BE2C (cell line): Measurements from ENCODE around the gene GLYR1.
"Not testable (repeated sequence)": the region's sequence is repeated elsewhere in the genome, so short reads cannot be mapped to it uniquely, and the experiment has no call there.

Experiments used
- DNase-seq: peaks from one replicate; pipeline ENCODE4 v3.0.0-alpha.2; 2020
- H3K27me3 ChIP-seq: fragments of 250-450 bp; sonication (Bioruptor Pico); 2 replicates; pipeline ENCODE4 v1.5.1; 2020; ENCODE audit warnings: mild to moderate bottlenecking
- H3K36me3 ChIP-seq: fragments of 250-450 bp; sonication (Bioruptor Pico); 2 replicates; pipeline ENCODE4 v1.5.1; 2020; ENCODE audit warnings: mild to moderate bottlenecking
- H3K4me1 ChIP-seq: fragments of 250-450 bp; sonication (Bioruptor Pico); 2 replicates; pipeline ENCODE4 v1.5.1; 2020
- H3K4me3 ChIP-seq: 2 replicates; pipeline ENCODE4 v1.5.1; 2011; ENCODE audit warnings: low read depth, low read length
- H3K9me3 ChIP-seq: fragments of 250-450 bp; sonication (Bioruptor Pico); 2 replicates; pipeline ENCODE4 v1.5.1; 2020
- TF ChIP-seq, protein P1 (sequence below): IDR thresholded peaks from 2 replicates; pipeline ENCODE4 v1.5.1; 2012; ENCODE audit warnings: mild to moderate bottlenecking, low read depth, low read length

Gene GLYR1

DNA sequence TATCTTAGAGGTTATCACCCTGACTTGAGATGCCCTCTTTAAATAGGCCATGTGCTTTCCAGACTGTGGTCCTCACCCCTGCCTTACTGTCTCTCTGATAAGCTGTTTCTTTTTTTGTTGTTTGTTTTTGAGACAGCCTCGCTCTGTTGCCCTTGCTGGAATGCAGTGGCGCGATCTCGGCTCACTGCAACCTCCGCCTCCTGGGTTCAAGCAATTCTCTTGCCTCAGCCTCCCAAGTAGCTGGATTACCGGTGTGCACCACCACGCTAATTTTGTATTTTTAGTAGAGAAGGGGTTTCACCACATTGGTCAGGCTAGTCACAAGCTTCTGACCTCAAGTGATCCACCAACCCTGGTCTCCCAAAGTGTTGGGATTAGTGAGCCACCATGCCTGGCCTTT is 58.2 kb downstream of the GLYR1 start:
- DNase-seq = no peak
- Histone ChIP-seq H3K27me3 (no peaks in the 10 kb centered on the region), H3K4me3 (no peak overlapping the region), H3K9me3 (no peaks in the 10 kb centered on the region), H3K4me1 (peaks cover 4% of the 10 kb centered on the region; the same call in 1 of the 2 replicates), H3K36me3 (no peaks in the 10 kb centered on the region)
- TF ChIP-seq, protein P1, sequence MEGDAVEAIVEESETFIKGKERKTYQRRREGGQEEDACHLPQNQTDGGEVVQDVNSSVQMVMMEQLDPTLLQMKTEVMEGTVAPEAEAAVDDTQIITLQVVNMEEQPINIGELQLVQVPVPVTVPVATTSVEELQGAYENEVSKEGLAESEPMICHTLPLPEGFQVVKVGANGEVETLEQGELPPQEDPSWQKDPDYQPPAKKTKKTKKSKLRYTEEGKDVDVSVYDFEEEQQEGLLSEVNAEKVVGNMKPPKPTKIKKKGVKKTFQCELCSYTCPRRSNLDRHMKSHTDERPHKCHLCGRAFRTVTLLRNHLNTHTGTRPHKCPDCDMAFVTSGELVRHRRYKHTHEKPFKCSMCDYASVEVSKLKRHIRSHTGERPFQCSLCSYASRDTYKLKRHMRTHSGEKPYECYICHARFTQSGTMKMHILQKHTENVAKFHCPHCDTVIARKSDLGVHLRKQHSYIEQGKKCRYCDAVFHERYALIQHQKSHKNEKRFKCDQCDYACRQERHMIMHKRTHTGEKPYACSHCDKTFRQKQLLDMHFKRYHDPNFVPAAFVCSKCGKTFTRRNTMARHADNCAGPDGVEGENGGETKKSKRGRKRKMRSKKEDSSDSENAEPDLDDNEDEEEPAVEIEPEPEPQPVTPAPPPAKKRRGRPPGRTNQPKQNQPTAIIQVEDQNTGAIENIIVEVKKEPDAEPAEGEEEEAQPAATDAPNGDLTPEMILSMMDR = no peak

DNA sequence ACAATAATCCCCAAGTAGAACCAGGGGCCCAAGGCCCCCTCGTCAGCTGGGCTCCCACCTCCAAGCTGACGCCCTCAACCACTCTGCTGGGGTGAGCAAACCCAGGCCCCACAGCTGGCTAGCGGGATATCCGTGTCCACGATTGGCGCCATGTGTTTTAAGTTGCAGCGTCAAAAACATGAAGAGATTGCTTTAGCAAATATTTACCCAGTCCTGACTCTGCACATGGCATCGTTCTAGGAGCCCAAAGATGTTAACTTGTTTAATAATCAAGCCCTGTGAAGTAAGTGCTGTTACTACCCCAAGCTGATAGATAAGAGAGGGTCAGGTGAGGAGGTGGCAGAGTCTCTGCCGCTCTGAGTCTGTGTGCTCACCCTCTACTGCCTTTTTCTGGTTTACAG is 58.6 kb downstream of the GLYR1 start:
- H3K4me1 ChIP-seq = peaks cover 4% of the 10 kb centered on the region; the same call in 1 of the 2 replicates
- H3K36me3 ChIP-seq = no peaks in the 10 kb centered on the region
- no peak for DNase-seq
- no peaks in the 10 kb centered on the region for H3K27me3 ChIP-seq
- H3K9me3 ChIP-seq = no peaks in the 10 kb centered on the region
- TF ChIP-seq, protein P1 = no peak
- no peak overlapping the region for H3K4me3 ChIP-seq

DNA sequence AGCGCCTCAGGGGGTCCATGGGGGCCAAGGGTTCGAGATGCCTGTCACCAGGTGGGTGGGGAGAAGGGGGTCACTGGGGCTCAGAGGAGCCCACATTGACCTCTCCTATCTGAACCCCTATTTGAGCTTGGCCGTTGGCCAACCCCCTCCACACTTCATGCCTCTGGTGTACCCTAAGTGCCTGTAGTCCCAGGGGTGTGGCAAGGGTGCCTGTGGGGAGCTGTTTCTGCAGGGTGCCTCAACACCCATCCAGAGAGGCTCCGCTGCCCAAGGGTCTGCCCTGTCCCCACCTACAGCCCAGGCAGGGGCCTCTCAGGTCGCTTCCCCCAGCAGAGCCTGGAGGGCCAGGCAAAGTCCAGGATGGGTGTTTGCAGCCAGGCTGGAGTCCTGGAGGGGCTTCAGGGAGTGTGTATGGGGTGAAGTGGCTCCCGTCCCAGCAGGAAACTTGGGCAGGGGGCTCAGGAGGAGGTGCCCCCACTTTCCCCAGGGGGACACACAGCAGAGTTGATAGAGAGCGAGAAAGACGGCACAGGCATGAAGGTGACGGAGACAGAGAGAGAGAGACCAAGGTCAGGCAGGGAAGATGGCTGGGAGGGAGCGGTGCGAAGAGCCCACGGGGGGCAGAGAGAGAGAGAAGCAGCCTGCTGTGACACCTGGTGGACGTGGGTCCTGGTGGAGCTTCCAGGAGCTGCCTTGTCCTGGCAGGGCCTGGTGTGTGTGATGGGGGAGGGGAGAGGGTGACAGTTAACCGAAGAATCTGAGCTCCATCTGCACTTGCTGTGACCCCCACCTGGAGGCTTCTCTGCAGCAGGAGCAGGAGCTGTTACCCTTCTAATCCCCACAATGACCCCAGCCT is 59.2 kb downstream of the GLYR1 start, which contains the start of gene SEPTIN12:
TSS of gene SEPTIN12 (minus strand) at position 719 of the 856 bp plus-strand sequence. CDS start at position 19, 700 bp downstream.
- Histone ChIP-seq H3K27me3 (no peaks in the 10 kb centered on the region), H3K4me1 (peaks cover 4% of the 10 kb centered on the region; the same call in 1 of the 2 replicates), H3K4me3 (no peak within 1 kb of the TSS), H3K9me3 (no peaks in the 10 kb centered on the region), H3K36me3 (no peaks in the 10 kb centered on the region)
- peak; percentile 41 for DNase-seq
- TF ChIP-seq, protein P1 = 0 out of 2 replicates have a peak, but pooled peaks have one; percentile 12

DNA sequence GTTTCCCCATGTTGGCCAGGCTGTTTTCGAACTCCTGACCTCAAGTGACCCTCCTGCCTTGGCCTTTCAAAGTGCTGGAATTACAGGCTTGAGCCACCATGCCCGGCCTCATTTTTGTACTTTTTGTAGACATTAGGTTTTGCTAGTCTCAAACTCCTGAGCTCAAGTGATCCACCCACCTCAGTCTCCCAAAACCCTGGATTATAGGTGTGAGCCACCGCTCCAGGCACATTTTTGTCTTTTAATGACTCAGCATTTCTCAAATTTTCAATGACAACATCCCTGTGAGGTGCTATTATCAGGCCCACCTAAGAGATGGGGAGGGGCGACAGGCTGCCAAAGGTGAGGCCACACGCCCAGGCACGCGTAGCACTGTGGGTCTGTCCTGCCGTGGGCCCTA is 60.0 kb downstream of the GLYR1 start:
- TF ChIP-seq, protein P1 = no peak
- Histone ChIP-seq H3K36me3 (no peaks in the 10 kb centered on the region), H3K9me3 (no peaks in the 10 kb centered on the region), H3K4me1 (peaks cover 4% of the 10 kb centered on the region; the same call in 1 of the 2 replicates), H3K4me3 (no peak overlapping the region), H3K27me3 (no peaks in the 10 kb centered on the region)
- no peak for DNase-seq

DNA sequence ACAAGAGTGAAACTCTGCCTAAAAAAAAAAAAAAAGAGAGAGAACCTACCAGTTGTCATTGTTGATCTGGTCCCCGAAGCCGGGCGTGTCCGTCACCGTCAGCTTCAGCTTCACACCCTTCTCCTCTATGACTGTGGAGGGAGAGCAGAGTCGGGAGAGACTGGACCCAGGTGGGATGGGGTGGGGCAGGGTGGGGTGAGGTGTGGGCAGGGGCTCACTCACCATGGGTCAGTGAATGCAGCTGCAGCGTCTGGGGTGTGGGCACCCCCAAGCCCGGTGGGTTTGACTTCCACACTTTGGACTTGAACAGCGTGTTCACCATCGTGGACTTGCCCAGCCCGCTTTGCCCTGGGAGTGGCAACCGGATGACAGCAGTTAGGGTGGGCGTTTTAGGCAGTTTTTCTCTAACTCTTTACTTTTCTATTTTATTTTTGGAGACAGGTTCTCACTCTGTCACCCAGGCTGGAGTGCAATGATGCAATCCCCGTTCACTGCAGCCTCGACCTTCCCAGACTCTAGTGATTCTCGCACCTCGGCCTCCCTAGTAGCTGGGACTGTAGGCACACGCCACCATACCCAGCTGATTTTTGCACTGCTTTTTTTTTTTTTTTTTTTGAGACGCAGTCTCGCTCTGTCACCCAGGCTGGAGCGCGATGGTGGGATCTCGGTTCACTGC is 61.2 kb downstream of the GLYR1 start:
- TF ChIP-seq, protein P1 = no peak
- no peaks in the 10 kb centered on the region for H3K27me3 ChIP-seq
- H3K4me1 ChIP-seq = peaks cover 4% of the 10 kb centered on the region; the same call in 1 of the 2 replicates
- H3K9me3 ChIP-seq = no peaks in the 10 kb centered on the region
- H3K4me3 ChIP-seq = no peak overlapping the region
- DNase-seq = no peak
- H3K36me3 ChIP-seq = no peaks in the 10 kb centered on the region

DNA sequence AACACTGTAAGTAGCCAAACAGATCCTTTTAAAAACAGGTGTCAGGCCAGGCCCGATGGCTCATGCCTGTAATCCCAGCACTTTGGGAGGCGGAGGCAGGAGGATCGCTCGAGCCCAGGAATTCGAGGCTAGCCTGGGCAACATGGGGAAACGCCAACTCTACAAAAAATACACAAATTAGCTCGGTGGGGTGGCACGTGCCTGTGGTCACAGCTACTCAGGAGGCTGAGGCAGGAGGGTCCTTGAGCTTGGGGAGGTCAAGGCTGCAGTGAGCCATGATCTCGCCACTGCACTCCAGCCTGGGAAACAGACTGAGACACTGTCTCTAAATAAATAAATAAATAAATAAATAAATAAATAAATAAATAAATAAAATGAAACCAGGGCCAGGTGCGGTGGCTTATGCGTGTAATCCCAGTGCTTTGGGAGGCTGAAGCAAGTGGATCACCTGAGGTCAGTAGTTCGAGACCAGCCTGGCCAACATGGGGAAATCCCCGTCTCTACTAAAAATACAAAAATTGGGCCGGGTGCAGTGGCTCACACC is 62.6 kb downstream of the GLYR1 start:
- not testable (repeated sequence) for DNase-seq, H3K36me3 ChIP-seq, H3K4me1 ChIP-seq, H3K27me3 ChIP-seq, H3K9me3 ChIP-seq, H3K4me3 ChIP-seq
